GM19328 (cell line): ENCODE measurements around the gene GTF2E1.
A peak's percentile ranks its signal among the peaks of the same experiment; 100 is the strongest.

ENCODE experiments used
- ATAC-seq: cut with Tn5 transposase; IDR thresholded peaks from one replicate; pipeline ENCODE4 v1.9.1; 2021; ENCODE audit warnings: mild to moderate bottlenecking, moderate library complexity; ENCODE audit not compliant: unreplicated experiment

GTF2E1 gene

DNA sequence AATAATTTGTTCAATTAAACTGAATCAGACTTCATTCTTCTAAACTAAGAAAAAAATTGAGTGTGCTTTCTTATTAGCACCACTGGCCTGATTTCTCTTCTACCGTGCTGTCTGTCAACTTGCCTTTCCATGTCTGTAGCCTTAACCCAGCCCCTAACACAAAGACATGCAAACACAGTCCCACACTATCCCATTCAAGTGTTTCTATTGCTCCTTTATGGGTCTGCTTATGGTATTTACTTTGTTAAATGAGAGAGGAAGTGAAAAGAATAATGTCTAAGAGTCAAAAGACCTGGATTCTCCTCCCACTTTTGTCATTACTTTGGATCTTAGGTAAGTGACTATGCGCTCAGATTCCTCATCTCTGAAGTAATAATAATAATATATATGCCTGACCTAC lies 55.3 kb downstream of the GTF2E1 start:
- ATAC-seq, result no peak

DNA sequence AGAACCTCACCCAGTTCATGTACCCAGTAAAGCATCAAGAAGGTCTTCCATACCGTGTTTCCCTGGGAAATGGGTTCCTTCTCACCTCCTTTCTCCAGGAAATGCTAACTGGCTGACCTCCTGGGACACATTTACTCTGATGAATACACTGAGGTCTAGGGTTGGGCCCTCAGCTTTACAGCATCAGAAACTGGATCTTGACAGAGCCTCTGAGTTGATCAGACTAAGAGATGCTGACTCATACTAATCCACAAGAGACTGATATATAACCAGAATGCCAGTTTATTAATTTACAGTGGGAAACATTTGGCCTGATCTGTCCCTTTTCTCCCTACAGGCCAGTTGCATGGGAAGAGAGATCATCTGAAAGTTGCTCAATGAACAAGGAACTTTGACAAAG lies 55.8 kb downstream of the GTF2E1 start:
- no peak for ATAC-seq

DNA sequence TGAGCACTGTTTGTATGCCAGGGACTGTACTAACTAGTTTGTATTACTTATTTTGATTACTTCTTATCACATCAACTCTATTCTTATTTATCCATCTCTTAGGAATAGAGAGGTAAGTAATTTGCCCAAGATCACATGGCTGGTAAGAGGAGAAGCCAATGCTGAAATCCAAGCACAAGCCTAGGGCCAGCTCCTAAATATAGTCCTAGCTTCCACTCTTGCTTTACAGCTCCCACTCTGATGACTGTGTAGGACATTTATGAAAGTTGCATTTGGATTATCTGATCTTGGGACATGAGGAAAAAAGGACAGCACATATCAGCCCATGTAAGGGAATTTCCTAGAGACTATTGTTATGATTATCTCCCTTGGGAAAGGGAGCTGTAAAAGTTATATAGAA lies 58.1 kb downstream of the GTF2E1 start:
- no peak for ATAC-seq

DNA sequence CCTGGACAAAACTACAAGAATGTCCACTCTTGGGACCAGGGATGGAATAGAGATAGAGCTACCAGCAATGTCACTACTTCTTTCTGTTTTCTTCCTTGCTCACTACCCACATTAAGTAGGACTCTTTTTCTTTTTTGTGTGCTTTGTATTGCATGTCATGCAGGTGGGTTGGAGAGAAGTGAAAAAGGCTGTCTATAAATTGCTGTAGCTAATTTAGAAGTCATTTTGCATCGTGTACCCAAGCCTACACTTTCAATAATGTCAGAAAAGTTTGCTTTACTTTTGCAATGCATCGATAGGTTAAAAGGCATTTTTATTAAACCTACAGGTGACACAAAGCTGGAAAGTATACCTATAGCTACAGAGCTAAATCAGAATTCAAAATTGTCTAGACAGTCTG lies 58.9 kb downstream of the GTF2E1 start:
- ATAC-seq, result peak; percentile 60

DNA sequence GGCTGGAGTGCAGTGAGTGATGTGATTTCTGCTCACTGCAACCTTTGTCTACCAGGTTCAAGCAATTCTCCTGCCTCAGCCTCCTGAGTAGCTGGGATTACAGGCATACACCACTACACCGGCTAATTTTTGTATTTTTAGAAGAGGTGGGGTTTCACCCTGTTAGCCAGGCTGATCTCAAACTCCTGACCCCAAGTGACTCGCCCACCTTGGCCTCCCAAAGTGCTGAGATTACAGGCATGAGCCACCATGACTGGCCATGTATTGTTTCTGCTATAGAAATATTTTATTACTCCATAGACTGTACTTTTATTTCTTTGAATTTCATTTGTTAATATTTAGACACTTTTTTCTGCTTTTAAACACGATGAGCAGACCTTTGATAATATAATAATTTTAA lies 60.4 kb downstream of the GTF2E1 start:
- ATAC-seq, result no peak

DNA sequence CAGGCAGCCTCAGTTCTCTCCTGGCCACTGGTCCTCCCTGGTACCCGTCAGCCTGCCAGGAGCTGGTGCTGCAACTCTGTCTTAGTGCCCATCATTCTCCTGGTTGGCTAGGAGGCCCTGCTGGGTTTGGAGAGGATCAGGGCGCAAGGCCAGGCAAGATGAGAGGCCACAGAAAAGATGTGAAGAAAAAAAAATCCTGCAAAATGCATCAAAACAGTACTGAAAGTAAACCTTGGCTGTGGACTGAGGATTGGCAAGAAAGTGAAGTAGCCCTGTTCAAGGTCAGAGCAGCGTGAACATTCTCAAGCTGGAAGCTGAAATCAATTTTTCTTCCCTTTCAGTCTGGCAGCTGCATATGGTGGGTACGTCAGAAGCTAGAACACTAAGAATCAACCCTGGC lies 74.2 kb downstream of the GTF2E1 start:
- ATAC-seq, result no peak

DNA sequence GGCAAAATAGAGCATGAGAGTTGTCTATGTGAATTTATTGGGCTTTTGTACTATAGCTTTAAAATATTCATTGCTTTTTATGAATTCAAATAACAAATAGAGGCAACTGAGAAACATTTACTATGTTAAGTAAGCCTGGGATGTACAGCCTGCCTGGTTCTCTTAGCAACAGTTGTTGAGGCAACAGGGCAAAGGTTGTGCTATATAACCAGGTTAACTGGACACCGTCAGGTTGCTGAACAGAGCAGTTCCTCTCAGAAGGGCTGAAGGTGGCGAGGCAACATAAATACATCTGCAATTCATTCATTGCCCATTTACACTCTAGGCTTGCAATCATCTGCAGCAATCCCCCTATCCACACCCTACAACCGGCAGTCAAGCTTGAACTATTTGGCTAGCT lies 78.2 kb downstream of the GTF2E1 start:
- no peak for ATAC-seq

DNA sequence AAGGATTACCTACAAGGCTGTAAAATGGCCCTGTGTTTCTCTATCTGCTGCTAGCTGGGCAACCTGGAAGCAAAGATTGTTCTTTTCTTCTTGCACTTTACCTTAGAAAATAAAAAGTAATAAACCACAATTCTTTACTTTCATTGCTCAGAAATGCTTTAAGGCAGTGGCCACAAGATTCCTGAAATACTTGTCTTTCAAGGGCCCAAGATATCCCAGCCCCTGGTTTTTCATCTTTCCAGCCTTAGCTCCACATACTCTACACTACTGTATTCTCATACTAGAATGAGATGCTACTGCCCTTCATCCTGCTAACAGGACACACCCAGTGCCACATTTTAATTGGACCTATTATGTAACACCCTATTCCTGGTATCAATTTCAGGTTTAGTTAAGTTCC lies 78.9 kb downstream of the GTF2E1 start:
- ATAC-seq, result no peak

DNA sequence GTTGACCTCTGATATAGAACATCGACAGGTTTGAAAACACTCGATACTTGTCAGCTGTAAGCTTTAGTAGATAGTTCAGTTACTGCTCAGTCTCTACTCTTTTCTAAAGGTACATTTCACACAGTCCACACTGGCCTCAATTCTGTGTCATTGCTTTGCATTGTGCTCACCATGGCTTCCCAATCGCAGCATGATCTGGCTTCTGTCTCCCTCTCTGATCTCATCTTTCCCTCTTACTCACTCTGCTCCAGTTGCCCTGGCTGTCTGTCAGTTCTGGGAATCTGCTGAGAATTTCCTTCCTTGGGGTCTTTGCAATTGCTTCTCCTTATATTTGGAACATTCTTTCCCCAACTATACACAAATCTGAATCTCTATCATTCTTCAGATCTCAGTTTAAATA lies 80.6 kb downstream of the GTF2E1 start:
- ATAC-seq, result no peak

DNA sequence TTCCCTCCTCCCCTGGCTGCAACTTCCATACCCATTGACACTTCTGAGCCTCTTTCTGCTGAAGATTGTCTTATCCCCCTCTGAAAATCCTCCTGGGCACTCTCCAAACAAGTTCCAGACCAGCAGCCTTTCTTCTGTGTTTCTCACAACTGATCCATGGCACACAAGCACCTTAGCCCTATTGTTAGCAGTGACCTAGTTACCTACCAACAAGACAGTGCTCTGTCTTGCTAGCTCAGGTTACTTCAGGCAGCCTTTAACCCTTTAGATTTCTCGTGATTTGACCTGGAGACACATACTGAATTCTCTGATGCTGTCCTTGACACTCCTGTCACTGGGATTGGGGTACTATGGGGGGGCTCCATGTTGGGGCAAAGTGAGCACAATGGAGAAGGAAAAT lies 82.1 kb downstream of the GTF2E1 start:
- ATAC-seq, result no peak

DNA sequence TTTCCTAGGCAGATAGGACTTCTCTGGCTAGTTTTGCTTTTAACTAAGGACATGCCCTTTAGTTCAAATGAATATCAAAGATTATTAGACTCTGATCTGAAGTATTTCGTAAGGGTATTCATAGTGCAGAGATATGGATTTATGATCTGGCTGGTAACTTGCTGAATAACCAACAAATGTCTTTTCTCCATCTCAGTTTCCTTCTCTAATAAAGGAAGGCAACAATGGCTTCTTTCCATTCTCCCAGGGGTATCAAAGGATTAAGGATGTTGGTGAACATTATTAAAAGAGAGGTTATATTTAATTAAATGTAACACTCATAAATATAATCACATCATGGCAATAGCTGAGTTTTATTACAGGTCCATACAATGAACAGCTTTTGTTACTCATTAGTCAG lies 86.3 kb downstream of the GTF2E1 start:
- no peak for ATAC-seq

DNA sequence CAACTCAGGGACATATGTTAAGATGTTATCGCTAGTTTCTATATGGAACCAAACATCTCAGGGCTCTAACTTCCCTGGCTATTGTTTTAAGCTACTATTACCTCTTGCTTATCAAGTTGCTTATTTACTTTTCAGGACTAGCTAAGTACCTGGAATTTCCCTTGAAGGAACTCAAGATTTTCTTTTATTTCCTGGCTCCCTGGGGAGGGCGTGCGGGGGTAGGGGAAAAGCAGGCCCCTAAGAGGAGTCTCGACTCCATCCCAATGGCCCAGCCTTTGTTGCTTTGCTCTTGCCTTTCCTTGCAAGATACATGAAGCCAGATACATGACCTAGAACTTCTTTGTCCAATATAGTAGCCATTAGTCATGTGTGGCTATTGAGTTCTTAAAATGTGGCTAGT lies 88.5 kb downstream of the GTF2E1 start:
- no peak for ATAC-seq
